Cardiac fibroblast (primary cell): ENCODE measurements around the gene SLC16A3.
"Not testable (repeated sequence)": the region's sequence is repeated elsewhere in the genome, so short reads cannot be mapped to it uniquely, and the experiment has no call there.

Experiments used
- DNase-seq, 2 donors: peaks; one replicate each; pipeline versions ENCODE4 v3.0.0 to v3.0.0-alpha.2; 2010; ENCODE audit warnings: low read depth in 2 of 2
- H3K4me3 ChIP-seq, 2 donors: replicated peaks in 1 of 2; 1 replicate in 1 of 2; 2 replicates in 1 of 2; pipeline ENCODE4 v1.5.1; 2011; ENCODE audit warnings: low read depth in 2 of 2, low read length in 2 of 2, mild to moderate bottlenecking in 2 of 2, moderate library complexity in 1 of 2
- TF ChIP-seq, protein P1 (sequence below): IDR thresholded peaks from one replicate; pipeline ENCODE4 v1.5.1; 2011; ENCODE audit warnings: low read depth, mild to moderate bottlenecking, low read length, inconsistent platforms

Gene SLC16A3

DNA sequence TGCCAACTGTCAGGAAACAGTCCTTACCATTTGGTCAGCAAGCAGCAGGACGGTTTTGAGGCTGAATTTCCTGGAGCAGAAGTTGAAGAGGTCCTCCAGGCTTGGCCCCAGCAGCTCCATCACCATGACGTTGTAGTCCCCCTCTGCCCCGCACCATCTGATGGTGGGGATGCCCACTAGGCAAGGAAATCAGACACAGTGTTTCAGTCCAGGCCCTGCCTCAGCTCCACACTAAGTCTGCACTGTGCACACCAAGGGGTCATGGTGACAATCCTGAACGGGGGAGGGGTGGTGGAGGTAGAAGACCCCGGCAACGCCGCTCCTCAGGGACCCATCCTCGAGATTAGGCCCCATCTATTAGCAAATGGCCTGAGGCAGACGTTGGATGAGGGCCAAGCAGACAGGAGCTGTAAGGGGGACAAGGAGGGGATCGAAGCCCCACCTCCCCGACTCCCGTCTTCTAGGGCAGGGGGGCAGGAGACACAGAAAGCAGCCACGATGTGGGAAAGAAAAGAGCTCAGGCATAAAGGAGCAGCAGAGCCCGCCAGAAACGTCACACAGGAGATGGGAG, 26.6 kb downstream of the SLC16A3 start:
- no peak for DNase-seq
- TF ChIP-seq, protein P1, sequence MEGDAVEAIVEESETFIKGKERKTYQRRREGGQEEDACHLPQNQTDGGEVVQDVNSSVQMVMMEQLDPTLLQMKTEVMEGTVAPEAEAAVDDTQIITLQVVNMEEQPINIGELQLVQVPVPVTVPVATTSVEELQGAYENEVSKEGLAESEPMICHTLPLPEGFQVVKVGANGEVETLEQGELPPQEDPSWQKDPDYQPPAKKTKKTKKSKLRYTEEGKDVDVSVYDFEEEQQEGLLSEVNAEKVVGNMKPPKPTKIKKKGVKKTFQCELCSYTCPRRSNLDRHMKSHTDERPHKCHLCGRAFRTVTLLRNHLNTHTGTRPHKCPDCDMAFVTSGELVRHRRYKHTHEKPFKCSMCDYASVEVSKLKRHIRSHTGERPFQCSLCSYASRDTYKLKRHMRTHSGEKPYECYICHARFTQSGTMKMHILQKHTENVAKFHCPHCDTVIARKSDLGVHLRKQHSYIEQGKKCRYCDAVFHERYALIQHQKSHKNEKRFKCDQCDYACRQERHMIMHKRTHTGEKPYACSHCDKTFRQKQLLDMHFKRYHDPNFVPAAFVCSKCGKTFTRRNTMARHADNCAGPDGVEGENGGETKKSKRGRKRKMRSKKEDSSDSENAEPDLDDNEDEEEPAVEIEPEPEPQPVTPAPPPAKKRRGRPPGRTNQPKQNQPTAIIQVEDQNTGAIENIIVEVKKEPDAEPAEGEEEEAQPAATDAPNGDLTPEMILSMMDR: no peak
- H3K4me3 ChIP-seq: no peak overlapping the region

DNA sequence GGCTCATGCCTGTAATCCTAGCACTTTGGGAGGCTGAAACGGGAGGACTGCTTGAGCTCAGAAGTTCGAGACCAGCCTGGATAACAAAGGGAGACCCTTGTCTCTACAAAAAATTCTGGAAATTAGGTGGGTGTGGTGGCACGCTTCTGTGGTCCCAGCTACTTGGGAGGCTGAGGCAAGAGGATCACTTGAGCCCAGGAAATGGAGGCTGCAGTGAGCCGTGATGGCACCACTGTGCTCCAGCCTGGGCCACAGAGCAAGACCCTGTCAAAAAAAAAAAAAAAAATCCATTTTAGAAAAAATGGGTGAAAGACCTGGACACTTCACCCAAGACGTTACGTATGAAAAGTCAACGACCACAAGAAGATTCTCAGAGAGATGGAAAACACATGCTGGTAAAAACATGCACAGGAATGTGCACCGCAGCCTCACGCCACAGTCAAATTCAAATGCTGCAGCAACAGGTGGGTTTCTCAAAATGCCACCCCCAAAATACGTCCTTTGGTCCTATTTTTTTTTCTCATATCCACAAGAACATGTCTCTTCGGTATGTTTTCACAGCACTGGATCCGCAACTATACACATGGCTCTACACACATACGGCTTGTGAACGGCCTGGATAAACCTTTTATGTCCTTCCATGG, 27.5 kb downstream of the SLC16A3 start:
- H3K4me3 ChIP-seq: no peak overlapping the region
- TF ChIP-seq, protein P1: no peak
- no peak for DNase-seq

- DNase-seq: peak; percentile 49 to 53
- TF ChIP-seq, protein P1: no peak
- H3K4me3 ChIP-seq: no peak overlapping the region
Measured at GRCh38 chr17:82257473-82257872, 28.6 kb downstream of the SLC16A3 start.

GRCh38 chr17:82258555-82258954, 29.7 kb downstream of the SLC16A3 start:
- no peak for DNase-seq
- no peak overlapping the region for H3K4me3 ChIP-seq
- TF ChIP-seq, protein P1: no peak

- not testable (repeated sequence) for DNase-seq, H3K4me3 ChIP-seq
Measured at GRCh38 chr17:82259972-82260961, 31.4 kb downstream of the SLC16A3 start.

GRCh38 chr17:82262344-82262743, 33.5 kb downstream of the SLC16A3 start:
- H3K4me3 ChIP-seq: no peak overlapping the region
- DNase-seq: no peak
- TF ChIP-seq, protein P1: no peak

DNA sequence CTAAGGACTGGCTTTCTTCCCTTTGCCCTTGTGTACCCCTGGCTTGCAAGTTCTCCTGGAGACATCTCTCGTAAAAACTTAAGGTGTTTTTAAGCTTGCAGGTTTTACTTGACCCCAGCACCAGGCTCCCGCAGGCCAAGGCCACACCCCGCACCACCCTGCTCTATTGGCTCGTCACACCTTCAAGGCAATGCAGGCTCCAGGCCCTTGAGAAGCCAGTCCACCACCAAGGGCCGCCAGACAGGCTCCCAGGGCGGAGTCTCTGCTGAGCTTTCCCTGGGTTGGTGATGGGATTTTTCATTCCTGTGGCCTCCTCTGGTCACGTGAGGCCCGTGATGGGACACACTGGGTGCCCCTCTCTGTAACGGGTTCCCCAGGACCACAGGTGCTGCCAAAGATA, 34.8 kb downstream of the SLC16A3 start:
- TF ChIP-seq, protein P1: no peak
- no peak for DNase-seq
- no peak overlapping the region for H3K4me3 ChIP-seq
